DOHH2 (cell line): ENCODE measurements around the gene ODC1.

Experiments used
- EZH2phosphoT487 ChIP-seq: fragments of 200-600 bp; sonication (generic); IDR thresholded peaks from 2 replicates; pipeline ENCODE4 v1.6.1; 2017; ENCODE audit warnings: borderline replicate concordance, mild to moderate bottlenecking, antibody characterized with exemption, low read length, moderate library complexity, mixed read lengths
- TF ChIP-seq, protein P1 (sequence below): fragments of 200-600 bp; sonication (generic); IDR thresholded peaks from one replicate; pipeline ENCODE4 v1.5.1; 2014; ENCODE audit warnings: antibody characterized with exemption, mild to moderate bottlenecking, low read depth, low read length; ENCODE audit not compliant: poor library complexity, severe bottlenecking

DNA sequence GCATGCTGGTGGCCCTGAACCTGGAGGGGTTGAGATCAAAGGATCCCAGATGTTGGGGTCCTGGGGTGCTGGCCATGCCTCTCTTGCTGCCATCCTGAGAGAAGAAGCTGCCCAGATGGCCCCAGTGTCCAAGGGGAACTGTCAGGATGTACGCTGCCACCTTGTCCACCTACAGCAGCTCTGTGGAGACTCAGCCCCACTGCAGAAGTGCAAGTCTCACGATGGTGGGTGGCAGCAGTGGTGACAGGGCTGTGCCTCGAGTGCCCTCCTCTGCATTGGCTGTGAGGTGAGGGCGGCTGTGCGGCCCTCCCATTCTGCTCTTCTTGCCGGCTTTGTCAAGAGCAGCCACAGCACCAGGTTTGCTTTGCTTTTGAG is 24.7 kb downstream of the ODC1 start:
- no peak for TF ChIP-seq EZH2phosphoT487
- TF ChIP-seq, protein P1, sequence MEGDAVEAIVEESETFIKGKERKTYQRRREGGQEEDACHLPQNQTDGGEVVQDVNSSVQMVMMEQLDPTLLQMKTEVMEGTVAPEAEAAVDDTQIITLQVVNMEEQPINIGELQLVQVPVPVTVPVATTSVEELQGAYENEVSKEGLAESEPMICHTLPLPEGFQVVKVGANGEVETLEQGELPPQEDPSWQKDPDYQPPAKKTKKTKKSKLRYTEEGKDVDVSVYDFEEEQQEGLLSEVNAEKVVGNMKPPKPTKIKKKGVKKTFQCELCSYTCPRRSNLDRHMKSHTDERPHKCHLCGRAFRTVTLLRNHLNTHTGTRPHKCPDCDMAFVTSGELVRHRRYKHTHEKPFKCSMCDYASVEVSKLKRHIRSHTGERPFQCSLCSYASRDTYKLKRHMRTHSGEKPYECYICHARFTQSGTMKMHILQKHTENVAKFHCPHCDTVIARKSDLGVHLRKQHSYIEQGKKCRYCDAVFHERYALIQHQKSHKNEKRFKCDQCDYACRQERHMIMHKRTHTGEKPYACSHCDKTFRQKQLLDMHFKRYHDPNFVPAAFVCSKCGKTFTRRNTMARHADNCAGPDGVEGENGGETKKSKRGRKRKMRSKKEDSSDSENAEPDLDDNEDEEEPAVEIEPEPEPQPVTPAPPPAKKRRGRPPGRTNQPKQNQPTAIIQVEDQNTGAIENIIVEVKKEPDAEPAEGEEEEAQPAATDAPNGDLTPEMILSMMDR: no peak
